Uterus (tissue), 4 donors: Measurements from ENCODE around the gene IL1RAPL2. TPM values are rescaled to one million over a fixed set of nuclear protein-coding genes. Genes with fewer than 3 reads are reported as not detected.

Experiments
- DNase-seq, 2 donors: peaks; one replicate each; pipeline ENCODE4 v3.0.0-alpha.2; 2019 to 2020
- H3K27ac ChIP-seq, 2 donors: fragments of 200-600 bp; sonication (generic); 1 replicate in 1 of 2; 2 replicates in 1 of 2; pipeline ENCODE4 v1.5.1; 2016 to 2018
- H3K27me3 ChIP-seq, 2 donors: fragments of 200-600 bp; sonication (generic); one replicate each; pipeline ENCODE4 v1.5.1; 2018 to 2019; ENCODE audit warnings: control low read depth in 1 of 2
- H3K36me3 ChIP-seq, 2 donors: fragments of 200-600 bp; sonication (generic); one replicate each; pipeline ENCODE4 v1.5.1; 2019; ENCODE audit warnings: control low read depth in 1 of 2
- H3K4me1 ChIP-seq, 2 donors: fragments of 200-600 bp; sonication (generic); one replicate each; pipeline ENCODE4 v1.5.1; 2018 to 2019; ENCODE audit warnings: control low read depth in 1 of 2
- H3K4me3 ChIP-seq, 2 donors: fragments of 200-600 bp; sonication (generic); 1 replicate in 1 of 2; 2 replicates in 1 of 2; pipeline ENCODE4 v1.5.1; 2018 to 2019; ENCODE audit warnings: mild to moderate bottlenecking in 1 of 2
- H3K9me3 ChIP-seq, 2 donors: fragments of 200-600 bp; sonication (generic); one replicate each; pipeline ENCODE4 v1.5.1; 2019; ENCODE audit warnings: control low read depth in 1 of 2
- POLR2A ChIP-seq, 2 donors: fragments of 450-650 bp; IDR thresholded peaks; one replicate each; pipeline ENCODE4 v1.6.1; 2016; ENCODE audit warnings: antibody characterized with exemption in 2 of 2, mild to moderate bottlenecking in 1 of 2, moderate library complexity in 1 of 2
- intact Hi-C: fragments of 100-400 bp; cut with DNase I; formaldehyde crosslinking; loops from one replicate; pipeline ENCODE4 v1.15.1; 2023; ENCODE audit warnings: low total_unique reads
- total RNA-seq, 4 donors: library from RNA; depleted of rRNA in 3 of 4; stranded (reverse); fragments of >200 nt in 3 of 4; gene quantifications; one replicate each; pipeline versions ENCODE4 v1.1.0 to v1.2.4, GENCODE V29; 2014 to 2023
- TF ChIP-seq, protein P1 (sequence below), 4 experiments: fragments of 200-600 bp in 2 of 4; fragments of 450-650 bp in 2 of 4; sonication (generic) in 2 of 4; IDR thresholded peaks; one replicate each; pipeline ENCODE4 v1.5.1; 2016 to 2019; ENCODE audit warnings: antibody characterized with exemption in 4 of 4, mild to moderate bottlenecking in 2 of 4, moderate library complexity in 1 of 4
- donor health status: DM: yes; HTN: yes; CAD: no.

The IL1RAPL2 gene
- total RNA-seq, 4 donors from 2014 or later: 2.1 TPM; not detected in 3

DNA sequence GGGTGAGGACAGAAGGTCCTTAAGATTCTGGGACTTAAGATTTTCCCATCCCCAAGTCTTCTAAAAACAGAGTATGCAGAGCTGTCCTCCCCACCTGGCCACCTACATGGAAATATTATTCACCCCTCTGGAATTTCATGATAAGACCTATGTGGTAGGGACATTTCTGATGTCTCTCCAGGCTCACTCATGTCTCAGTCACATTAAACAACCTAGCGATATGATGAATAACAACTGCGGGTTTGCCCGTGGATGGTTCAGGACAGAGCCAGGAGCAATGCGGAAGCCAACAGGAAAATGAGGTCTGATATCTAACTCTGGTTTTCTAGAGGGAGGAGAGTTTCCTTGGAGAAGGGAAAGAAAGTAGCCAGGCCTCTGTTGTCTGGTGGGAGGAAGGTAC, 607.1 kb downstream of the IL1RAPL2 start:
- TF ChIP-seq, protein P1, sequence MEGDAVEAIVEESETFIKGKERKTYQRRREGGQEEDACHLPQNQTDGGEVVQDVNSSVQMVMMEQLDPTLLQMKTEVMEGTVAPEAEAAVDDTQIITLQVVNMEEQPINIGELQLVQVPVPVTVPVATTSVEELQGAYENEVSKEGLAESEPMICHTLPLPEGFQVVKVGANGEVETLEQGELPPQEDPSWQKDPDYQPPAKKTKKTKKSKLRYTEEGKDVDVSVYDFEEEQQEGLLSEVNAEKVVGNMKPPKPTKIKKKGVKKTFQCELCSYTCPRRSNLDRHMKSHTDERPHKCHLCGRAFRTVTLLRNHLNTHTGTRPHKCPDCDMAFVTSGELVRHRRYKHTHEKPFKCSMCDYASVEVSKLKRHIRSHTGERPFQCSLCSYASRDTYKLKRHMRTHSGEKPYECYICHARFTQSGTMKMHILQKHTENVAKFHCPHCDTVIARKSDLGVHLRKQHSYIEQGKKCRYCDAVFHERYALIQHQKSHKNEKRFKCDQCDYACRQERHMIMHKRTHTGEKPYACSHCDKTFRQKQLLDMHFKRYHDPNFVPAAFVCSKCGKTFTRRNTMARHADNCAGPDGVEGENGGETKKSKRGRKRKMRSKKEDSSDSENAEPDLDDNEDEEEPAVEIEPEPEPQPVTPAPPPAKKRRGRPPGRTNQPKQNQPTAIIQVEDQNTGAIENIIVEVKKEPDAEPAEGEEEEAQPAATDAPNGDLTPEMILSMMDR (IDR thresholded peaks at IDR 0.05): no peak
- TF ChIP-seq POLR2A (IDR thresholded peaks at IDR 0.05): no peak
- Histone ChIP-seq H3K9me3 (no peaks in the 10 kb centered on the region), H3K4me3 (no peak overlapping the region), H3K27me3 (no peaks in the 10 kb centered on the region), H3K36me3 (no peaks in the 10 kb centered on the region), H3K4me1 (no peaks in the 10 kb centered on the region), H3K27ac (no peak overlapping the region)
- no peak for DNase-seq
- intact Hi-C loops: no loop called here

DNA sequence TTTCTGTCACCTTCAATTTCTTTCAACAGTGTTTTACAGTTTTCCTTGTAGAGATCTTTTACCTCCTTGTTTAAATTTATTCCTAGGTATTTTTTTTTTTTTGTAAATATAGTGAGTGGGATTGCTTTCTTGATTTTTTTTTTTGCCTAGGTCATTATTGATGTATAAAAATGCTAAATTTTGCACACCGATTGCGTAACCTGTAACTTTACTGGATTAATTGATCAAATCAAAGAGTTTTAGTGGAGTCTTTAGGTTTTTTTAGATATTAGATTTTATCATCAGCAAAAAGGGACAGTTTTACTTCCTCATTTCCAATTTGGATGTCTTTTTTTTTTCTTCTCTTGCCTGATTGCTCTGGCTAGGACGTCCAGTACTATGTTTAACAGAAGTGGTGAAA, 613.6 kb downstream of the IL1RAPL2 start:
- DNase-seq: no peak
- Histone ChIP-seq H3K9me3 (no peaks in the 10 kb centered on the region), H3K4me1 (no peaks in the 10 kb centered on the region), H3K27ac (no peak overlapping the region), H3K4me3 (no peak overlapping the region), H3K27me3 (no peaks in the 10 kb centered on the region), H3K36me3 (no peaks in the 10 kb centered on the region)
- intact Hi-C loops: no loop called here
- TF ChIP-seq, protein P1 (IDR thresholded peaks at IDR 0.05): no peak
- no peak for TF ChIP-seq POLR2A (IDR thresholded peaks at IDR 0.05)

DNA sequence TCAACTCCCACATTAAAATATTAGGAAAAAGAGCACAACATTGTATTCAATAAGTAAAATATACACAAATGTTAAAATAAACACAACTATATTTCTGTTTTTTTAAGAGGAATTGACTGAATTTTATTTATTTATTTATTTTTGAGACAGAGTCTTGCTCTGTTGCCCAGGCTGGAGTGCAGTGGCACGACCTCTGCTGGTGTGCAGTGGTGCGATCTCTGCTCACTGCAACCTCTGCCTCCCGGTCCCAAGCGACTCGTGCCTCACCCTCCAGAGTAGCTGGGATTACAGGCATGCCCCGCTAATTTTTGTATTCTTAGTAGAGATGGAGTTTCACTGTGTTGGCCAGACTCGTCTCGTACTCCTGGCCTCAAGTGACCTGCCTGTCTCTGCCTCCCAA, 623.1 kb downstream of the IL1RAPL2 start:
- no peak overlapping the region for H3K4me3 ChIP-seq
- intact Hi-C loops: no loop called here
- no peaks in the 10 kb centered on the region for H3K9me3 ChIP-seq
- no peak overlapping the region for H3K27ac ChIP-seq
- H3K36me3 ChIP-seq: no peaks in the 10 kb centered on the region
- no peak for DNase-seq
- H3K27me3 ChIP-seq: peaks cover 0 to 13% of the 10 kb centered on the region in 2 donors
- TF ChIP-seq POLR2A (IDR thresholded peaks at IDR 0.05): no peak
- TF ChIP-seq, protein P1 (IDR thresholded peaks at IDR 0.05): no peak
- H3K4me1 ChIP-seq: no peaks in the 10 kb centered on the region

DNA sequence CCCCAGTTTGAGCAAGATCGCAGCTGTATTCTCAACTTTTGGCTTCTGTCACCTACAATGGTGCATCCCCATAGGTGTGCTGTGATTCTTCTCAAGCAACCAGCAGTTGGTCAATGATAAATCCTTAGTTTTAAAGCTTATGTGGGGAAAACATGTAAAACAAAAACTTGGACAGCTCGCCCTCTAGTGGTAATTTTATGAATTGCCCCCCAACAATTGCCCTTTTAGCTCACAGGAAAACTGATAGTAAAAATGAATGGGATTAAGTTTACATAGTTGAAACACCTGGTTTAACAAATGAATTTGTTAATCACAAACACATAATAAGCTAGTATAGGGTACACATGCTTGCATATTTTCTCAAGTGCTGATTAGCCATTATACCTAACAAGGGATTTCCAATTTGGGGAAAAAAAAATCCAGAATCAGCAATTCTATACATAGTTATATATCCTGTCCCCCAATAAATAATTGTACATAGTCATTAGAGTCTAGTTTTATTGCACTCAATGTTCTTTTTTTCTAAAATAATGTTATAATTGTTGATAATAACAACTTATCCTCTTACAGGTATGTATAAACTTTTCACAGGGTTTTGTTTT, 624.4 kb downstream of the IL1RAPL2 start:
- DNase-seq: no peak
- Histone ChIP-seq H3K36me3 (no peaks in the 10 kb centered on the region), H3K9me3 (no peaks in the 10 kb centered on the region), H3K27ac (no peak overlapping the region), H3K4me1 (no peaks in the 10 kb centered on the region), H3K4me3 (no peak overlapping the region), H3K27me3 (peaks cover 0 to 12% of the 10 kb centered on the region in 2 donors)
- no peak for TF ChIP-seq POLR2A (IDR thresholded peaks at IDR 0.05)
- TF ChIP-seq, protein P1 (IDR thresholded peaks at IDR 0.05): peak; percentile 43 to 59 (median 50)
- intact Hi-C loops: no loop called here

DNA sequence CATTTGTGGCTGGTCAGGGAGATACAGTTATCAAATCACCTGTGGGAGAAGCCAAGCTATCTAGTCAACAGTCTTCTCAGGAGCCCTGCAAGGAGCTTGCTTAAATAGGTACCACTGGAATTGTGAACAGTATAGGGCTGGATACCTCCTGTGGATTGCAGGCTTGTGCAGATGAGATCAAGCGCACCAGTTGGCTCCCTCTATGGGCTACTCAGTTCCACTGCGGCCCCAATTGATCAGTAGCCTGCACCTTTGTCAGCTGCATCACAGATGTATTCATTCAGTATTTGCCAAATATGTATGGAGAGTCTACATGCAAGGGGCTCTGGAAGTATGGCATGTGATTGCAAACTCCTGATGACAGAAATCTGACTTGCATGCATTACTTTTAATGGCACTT, 625.9 kb downstream of the IL1RAPL2 start:
- H3K27me3 ChIP-seq: peaks cover 0 to 4% of the 10 kb centered on the region in 2 donors

More for the DNA sequence above, 625.9 kb downstream of the IL1RAPL2 start:
- no peak for DNase-seq
- intact Hi-C loops: no loop called here
- H3K9me3 ChIP-seq: no peaks in the 10 kb centered on the region
- H3K4me3 ChIP-seq: no peak overlapping the region
- no peak overlapping the region for H3K27ac ChIP-seq
- H3K36me3 ChIP-seq: no peaks in the 10 kb centered on the region
- TF ChIP-seq, protein P1 (IDR thresholded peaks at IDR 0.05): no peak
- no peak for TF ChIP-seq POLR2A (IDR thresholded peaks at IDR 0.05)
- no peaks in the 10 kb centered on the region for H3K4me1 ChIP-seq
